Large intestine (tissue), 3 donors: ENCODE data around the gene AQP6. TPM values are rescaled to one million over a fixed set of nuclear protein-coding genes. Genes with fewer than 3 reads are reported as not detected.

Experiments used
- DNase-seq, 2 donors: peaks; one replicate each; pipeline versions ENCODE4 v3.0.0 to v3.0.0-alpha.2; 2013
- H3K27ac ChIP-seq: one replicate; pipeline ENCODE4 v1.5.1; 2013; ENCODE audit warnings: low read length
- H3K27me3 ChIP-seq: 2 replicates; pipeline ENCODE4 v1.6.1; 2013; ENCODE audit warnings: low read length; ENCODE audit not compliant: control insufficient read depth, insufficient read depth
- H3K36me3 ChIP-seq: 2 replicates; pipeline ENCODE4 v1.6.1; 2013; ENCODE audit warnings: low read length; ENCODE audit not compliant: control insufficient read depth, insufficient read depth
- H3K4me1 ChIP-seq: one replicate; pipeline ENCODE4 v1.6.1; 2013; ENCODE audit warnings: low read length; ENCODE audit not compliant: control insufficient read depth, insufficient read depth
- H3K4me3 ChIP-seq: one replicate; pipeline ENCODE4 v1.5.1; 2013; ENCODE audit warnings: low read length
- H3K9me3 ChIP-seq: one replicate; pipeline ENCODE4 v1.6.1; 2013; ENCODE audit warnings: mild to moderate bottlenecking, low read depth, low read length, moderate library complexity; ENCODE audit not compliant: control insufficient read depth
- WGBS: methylation state at CpG from one replicate; pipeline ENCODE4 v1.1.5; 2013; ENCODE audit warnings: low lambda C conversion rate; ENCODE audit not compliant: insufficient coverage; 5-methylcytosine and 5-hydroxymethylcytosine counted together
- polyA plus RNA-seq: library from polyadenylated mRNA; unstranded; fragments of 120-200 nt; gene quantifications from one replicate; pipeline ENCODE4 v1.2.1, GENCODE V29; 2013

The AQP6 gene
- polyA plus RNA-seq, 1 donor: 0.49 TPM

DNA sequence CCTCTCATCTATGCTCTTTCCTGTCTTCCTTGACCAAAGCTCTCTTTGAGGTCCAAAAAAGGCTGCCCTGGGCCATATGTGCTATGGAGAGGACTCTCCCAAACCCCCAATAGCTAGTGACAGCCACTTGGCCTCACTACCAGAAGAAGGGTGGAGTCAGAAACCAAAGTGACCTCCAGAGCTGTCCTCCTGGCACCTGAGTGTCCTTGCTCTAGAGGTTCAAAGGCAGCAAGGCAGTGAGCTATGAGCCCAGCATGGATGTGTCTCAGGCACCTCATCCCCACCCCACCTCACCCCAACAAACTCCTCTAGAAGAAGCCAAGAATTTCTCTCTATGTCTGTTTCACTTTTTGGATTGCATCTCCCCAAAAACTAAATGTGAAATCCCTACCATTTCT, 15.2 kb upstream of the AQP6 start:
- H3K9me3 ChIP-seq: peaks cover 5% of the 10 kb centered on the region
- no peaks in the 10 kb centered on the region for H3K36me3 ChIP-seq
- no peak overlapping the region for H3K4me3 ChIP-seq
- H3K27ac ChIP-seq: no peak overlapping the region
- H3K4me1 ChIP-seq: no peaks in the 10 kb centered on the region
- H3K27me3 ChIP-seq: peaks cover 86% of the 10 kb centered on the region
- DNase-seq: no peak

DNA sequence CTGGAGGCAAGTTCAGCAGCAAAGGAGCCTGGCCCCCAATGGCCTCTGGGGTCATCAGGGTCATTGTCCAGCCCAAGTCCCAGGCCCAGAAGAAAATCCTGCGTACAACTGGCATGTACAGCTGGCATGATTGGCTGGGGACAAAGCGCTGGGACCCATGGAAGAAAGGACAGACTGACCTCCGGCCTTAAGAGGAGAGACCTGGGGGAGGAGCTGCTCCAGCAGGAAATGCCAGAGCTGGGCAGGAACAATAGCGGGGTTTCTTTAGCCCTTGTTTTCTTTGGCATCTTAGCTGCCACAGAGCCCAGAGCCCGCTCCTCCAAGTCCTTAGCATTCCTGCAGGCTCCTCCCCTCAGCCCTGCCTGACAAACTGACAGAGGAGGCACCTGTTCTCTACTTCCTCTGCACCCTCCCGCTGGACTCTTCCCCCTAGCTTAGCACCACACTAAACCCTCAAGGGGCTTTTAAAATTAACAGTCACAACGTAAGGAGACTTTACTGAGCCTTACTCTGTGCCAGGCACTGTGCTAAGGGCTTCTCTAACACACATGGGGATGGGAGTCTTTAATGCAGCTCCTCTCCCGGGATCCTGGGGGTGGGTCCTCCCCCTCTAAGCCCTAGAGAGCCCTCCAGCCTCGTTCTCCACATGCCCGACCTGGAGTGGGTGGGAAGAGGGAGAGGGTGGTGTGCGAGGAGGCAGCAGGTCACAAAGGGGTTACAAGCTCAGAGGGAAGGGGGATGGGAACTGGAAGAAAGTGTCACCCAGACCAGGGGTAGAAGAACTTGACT, 12.9 kb upstream of the AQP6 start:
- H3K4me1 ChIP-seq: no peaks in the 10 kb centered on the region
- no peaks in the 10 kb centered on the region for H3K36me3 ChIP-seq
- no peak for DNase-seq
- WGBS: no CpG with 5 or more reads among the region's 11 CpGs
- H3K4me3 ChIP-seq: no peak overlapping the region
- peaks cover 5% of the 10 kb centered on the region for H3K9me3 ChIP-seq
- H3K27ac ChIP-seq: no peak overlapping the region
- peaks cover 95% of the 10 kb centered on the region for H3K27me3 ChIP-seq

DNA sequence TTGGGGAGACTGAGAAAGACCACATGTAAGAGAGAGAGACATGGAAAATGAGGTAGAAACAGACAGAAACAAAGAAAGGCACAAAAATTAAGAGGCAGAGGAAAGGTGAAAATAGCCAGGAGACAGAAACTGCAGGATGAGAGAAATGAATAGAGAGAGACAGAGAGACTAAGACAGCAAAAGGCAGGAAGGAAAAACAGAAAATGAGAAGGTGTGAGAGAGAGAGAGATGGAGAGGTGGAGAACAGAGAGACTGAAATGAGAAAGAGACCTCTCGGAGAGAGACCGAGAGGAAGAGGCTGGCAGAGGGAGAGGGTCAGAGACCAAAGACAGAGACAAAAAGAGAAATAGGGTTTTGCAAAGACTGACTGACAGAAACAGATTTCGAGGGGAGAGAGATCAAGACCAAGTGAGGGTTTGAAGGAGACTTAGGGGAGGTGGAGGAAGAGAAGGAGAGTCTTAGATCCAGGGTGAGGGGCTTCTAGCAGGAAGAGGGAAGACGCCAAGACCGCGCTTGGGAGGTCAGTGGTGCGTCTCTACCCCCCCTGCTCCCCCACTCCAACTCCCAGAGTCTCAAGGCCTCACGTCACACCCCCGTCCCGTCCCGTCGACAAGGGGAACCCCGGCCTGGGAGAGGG, 12.2 kb upstream of the AQP6 start:
- no peaks in the 10 kb centered on the region for H3K4me1 ChIP-seq
- peaks cover under 1% of the 10 kb centered on the region for H3K9me3 ChIP-seq
- H3K27me3 ChIP-seq: peaks cover 95% of the 10 kb centered on the region
- WGBS: 65% methylated on average over 3 of the region's 13 CpGs
- H3K4me3 ChIP-seq: no peak overlapping the region
- H3K36me3 ChIP-seq: no peaks in the 10 kb centered on the region
- no peak overlapping the region for H3K27ac ChIP-seq
- no peak for DNase-seq

DNA sequence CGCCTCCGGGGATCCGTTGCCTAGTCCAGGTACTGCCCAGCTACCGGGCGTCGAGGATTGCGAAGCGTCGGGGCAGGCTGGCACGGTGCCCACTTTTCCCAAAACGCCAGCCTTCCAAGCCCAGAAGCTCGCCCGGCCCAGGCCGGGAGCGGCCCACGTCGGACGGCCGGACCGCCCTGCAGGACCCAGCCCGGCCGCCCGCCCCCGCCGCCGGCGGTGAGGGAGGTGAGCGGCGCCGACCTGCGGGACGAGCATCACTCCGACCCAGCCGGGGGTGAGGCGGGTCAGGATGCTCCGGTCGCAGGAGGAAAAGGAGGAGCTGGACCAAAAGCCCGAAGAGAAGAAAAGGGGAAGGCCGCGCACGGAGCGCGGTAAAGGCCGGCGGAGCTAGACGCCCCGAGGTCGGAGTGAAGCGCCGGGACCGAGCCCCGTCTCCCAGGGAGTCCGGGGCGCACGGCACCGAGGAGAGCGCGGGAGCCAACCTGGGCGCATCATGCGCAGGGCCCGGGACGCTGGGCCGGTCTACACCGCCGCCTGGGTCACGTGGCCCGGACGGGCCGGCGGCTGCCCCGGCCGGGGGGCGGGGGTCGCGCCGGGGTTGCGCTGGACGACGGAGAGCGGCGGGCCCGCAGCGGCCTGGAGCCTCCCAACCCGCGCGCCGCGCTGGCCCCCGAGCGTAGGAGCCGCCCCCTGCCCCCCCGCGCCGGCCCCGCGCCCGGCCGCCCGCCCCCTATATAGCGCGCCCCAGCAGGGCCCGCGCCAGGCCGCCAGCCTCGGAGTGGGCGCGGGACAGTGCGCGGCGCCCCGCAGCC, 11.4 kb upstream of the AQP6 start, which contains the start of gene AQP5:
TSS of gene AQP5 (plus strand) at position 762 of the 812 bp plus-strand sequence. CDS start 146 bp downstream, outside the sequence.
- DNase-seq: no peak
- H3K4me3 ChIP-seq: no peak within 1 kb of the TSS
- no peaks in the 10 kb centered on the region for H3K36me3 ChIP-seq
- WGBS: no CpG with 5 or more reads among the region's 111 CpGs
- H3K4me1 ChIP-seq: no peaks in the 10 kb centered on the region
- no peaks in the 10 kb centered on the region for H3K9me3 ChIP-seq
- H3K27me3 ChIP-seq: peaks cover 95% of the 10 kb centered on the region
- H3K27ac ChIP-seq: no peak within 1 kb of the TSS

- H3K4me3 ChIP-seq: no peak overlapping the region
- no peak overlapping the region for H3K27ac ChIP-seq
- no peak for DNase-seq
- no peaks in the 10 kb centered on the region for H3K36me3 ChIP-seq
- WGBS: no CpG with 5 or more reads among the region's 37 CpGs
- peaks cover 2% of the 10 kb centered on the region for H3K4me1 ChIP-seq
- peaks cover 92% of the 10 kb centered on the region for H3K27me3 ChIP-seq
- H3K9me3 ChIP-seq: no peaks in the 10 kb centered on the region
Observed at GRCh38 chr12:49961993-49962764, 10.6 kb upstream of the AQP6 start.

DNA sequence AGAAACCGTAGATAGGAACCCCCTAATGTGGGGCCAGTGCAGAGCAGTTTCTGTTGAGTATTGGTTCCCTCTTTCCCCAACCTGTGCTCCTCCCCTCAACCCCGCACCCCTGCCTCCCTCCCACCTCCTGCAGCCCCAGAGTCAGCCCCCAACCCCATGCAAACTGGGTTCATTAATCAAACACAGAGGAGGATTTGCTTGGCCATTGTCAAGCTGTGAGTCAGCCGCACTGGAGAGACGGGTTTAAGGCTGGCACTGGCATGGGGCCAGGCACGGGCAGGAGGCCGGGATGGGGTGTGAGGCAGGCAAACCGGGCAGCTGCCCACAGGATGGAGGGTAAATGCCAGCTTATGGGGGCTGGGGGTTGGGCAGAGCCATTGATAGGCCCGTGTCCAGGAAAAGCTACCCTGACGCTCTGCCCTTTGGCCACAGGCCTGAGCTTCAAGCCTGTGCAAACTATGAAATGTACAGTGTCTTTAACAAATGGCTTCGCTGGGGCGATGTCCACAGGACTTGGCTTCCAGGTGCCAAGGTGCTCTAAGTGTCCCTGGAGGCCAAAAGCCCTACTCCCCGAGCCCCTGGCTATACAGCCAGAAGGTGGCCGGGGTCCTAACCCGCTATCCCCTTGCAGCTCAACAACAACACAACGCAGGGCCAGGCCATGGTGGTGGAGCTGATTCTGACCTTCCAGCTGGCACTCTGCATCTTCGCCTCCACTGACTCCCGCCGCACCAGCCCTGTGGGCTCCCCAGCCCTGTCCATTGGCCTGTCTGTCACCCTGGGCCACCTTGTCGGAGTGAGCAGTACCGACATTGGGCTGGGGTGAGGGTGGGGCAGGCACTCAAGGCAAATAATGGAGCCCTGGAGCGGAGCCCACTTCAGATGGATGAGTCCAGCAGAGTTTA, 9.6 kb upstream of the AQP6 start:
- no peaks in the 10 kb centered on the region for H3K9me3 ChIP-seq
- no peak overlapping the region for H3K27ac ChIP-seq
- no peak for DNase-seq
- peaks cover 87% of the 10 kb centered on the region for H3K27me3 ChIP-seq
- no peak overlapping the region for H3K4me3 ChIP-seq
- no peaks in the 10 kb centered on the region for H3K36me3 ChIP-seq
- no CpG with 5 or more reads among the region's 21 CpGs for WGBS
- peaks cover 7% of the 10 kb centered on the region for H3K4me1 ChIP-seq

DNA sequence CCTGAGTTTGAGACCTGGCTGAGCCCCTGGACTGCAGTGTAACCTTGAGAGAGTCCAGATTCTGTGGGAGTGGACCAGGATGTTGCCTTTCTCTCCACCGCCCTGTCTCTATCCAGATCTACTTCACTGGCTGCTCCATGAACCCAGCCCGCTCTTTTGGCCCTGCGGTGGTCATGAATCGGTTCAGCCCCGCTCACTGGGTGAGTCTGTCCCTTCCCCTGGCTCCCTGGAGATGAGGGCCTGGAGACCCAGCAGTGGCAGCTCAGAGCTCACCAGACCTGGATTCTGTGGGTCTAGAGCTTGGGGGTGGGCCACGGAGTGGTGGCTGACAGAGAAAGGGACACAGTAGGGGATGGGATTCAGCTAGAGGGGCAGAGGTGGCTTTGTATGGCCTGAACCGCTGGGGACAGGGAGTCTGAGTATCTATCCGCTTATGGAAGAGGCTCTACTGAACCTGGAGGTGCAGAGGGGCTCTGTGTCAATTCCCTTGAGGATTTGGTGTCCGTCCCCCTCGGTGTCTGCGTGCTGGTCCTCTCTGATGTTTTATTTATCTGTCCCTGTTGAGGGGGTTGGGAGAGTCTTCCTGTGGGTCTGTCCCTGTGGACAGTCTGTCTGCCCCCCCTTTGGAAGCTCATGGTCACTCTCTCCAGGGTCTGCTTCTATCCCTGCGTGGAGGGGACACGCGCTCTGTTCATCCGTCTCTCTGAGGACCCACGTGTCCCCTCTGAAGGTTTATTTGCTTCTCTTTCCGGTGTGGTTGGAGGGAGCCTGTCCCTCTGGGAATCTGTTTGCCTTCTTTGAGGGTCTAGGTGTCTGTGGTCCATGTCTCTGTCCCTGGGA, 8.6 kb upstream of the AQP6 start:
- H3K36me3 ChIP-seq: no peaks in the 10 kb centered on the region
- no CpG with 5 or more reads among the region's 17 CpGs for WGBS
- peaks cover 86% of the 10 kb centered on the region for H3K27me3 ChIP-seq
- no peak overlapping the region for H3K4me3 ChIP-seq
- no peak for DNase-seq
- H3K4me1 ChIP-seq: peaks cover 7% of the 10 kb centered on the region
- H3K27ac ChIP-seq: no peak overlapping the region
- no peaks in the 10 kb centered on the region for H3K9me3 ChIP-seq

DNA sequence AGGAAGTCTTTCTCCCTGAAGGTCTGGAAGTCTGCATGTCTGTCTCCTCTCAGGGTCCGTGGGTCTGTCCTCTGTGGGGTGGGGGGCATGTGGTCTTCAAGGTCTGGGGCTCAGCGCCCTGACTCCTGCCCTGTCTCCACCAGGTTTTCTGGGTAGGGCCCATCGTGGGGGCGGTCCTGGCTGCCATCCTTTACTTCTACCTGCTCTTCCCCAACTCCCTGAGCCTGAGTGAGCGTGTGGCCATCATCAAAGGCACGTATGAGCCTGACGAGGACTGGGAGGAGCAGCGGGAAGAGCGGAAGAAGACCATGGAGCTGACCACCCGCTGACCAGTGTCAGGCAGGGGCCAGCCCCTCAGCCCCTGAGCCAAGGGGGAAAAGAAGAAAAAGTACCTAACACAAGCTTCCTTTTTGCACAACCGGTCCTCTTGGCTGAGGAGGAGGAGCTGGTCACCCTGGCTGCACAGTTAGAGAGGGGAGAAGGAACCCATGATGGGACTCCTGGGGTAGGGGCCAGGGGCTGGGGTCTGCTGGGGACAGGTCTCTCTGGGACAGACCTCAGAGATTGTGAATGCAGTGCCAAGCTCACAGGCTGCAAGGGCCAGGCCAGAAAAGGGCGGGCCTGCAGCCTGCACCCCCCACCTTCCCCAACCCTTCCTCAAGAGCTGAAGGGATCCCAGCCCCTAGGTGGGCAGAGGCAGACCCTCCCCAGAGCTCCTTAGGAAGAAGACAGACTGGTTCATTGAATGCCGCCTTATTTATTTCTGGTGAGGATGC, 7.7 kb upstream of the AQP6 start:
- H3K4me1 ChIP-seq: peaks cover 7% of the 10 kb centered on the region
- no CpG with 5 or more reads among the region's 13 CpGs for WGBS
- peaks cover 79% of the 10 kb centered on the region for H3K27me3 ChIP-seq
- H3K27ac ChIP-seq: no peak overlapping the region
- no peak for DNase-seq
- no peaks in the 10 kb centered on the region for H3K36me3 ChIP-seq
- H3K9me3 ChIP-seq: no peaks in the 10 kb centered on the region
- H3K4me3 ChIP-seq: no peak overlapping the region
